Hematopoietic multipotent progenitor cell (in vitro differentiated cells): ENCODE data around the gene MSI2. TPM values are rescaled to one million over a fixed set of nuclear protein-coding genes. Genes with fewer than 3 reads are reported as not detected.

ENCODE experiments used
- DNase-seq, 3 donors: peaks; one replicate each; pipeline ENCODE4 v3.0.0-alpha.2; 2011 to 2015; ENCODE audit warnings: low read depth in 2 of 3, low spot score in 2 of 3
- total RNA-seq: library from RNA; depleted of rRNA; stranded (reverse); fragments of >200 nt; gene quantifications from one replicate; pipeline ENCODE4 v1.2.3, GENCODE V29; 2012

The MSI2 gene
- total RNA-seq, 1 donor = 241 TPM

DNA sequence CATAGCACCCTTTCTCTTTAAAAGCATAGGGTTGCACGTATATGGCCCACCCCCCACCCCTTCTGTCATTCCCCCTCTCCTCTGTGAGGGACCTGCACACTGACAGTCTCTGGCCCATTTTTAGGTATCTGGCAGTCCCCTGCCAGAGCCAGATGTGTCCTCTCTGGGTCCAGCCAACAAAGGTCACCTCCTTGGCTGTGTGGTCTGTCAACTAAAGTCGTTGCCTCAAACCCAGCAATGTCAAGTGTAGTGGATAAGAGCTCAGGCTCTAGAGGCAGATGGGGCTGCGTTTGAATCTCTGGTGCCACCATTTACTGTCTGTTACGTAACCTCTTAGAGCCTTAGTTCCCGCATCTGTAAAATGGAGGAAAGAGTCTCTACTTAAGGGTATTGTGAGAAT lies 211.5 kb downstream of the MSI2 start:
- no peak for DNase-seq

DNA sequence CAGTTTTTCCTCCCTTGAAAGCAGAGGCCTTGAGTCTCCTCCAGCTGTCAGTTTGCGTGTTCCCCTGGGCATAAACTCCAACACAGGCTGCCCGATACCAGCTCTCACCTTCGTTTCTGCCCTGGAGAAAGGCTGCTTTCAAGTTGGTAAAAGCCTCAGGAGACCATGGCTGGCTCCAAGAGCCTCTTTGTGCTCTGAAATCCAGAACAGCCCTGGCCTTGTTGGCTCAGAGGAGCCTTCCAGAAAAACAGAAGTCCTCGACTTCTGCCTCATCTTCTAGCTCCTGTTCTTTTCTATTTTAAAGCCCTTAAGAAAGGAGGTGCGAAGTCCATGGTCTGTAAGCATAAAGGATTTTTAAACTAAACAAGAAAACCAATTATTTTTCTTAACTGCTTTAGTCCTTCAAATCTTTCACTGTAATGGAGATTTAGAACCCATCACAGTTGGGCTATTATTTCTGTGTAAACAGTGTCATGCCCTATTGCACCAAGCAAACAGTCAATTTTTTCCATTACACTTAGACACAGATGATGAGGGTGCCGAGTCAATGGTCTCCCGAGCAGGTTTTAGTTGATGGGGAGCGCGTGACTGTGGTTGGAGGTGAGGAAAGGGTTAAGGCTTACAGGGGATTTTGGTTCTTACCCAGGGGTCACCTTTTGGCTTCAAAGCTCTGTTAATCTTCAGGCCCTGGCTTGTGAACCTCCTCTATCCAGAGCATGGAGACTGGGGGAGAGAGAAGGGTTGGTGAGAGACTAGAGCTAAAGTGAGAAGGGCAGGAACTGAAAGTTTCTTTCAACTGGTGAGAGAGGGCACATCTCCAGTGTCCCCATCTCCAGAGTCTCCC lies 212.8 kb downstream of the MSI2 start:
- DNase-seq = no peak

DNA sequence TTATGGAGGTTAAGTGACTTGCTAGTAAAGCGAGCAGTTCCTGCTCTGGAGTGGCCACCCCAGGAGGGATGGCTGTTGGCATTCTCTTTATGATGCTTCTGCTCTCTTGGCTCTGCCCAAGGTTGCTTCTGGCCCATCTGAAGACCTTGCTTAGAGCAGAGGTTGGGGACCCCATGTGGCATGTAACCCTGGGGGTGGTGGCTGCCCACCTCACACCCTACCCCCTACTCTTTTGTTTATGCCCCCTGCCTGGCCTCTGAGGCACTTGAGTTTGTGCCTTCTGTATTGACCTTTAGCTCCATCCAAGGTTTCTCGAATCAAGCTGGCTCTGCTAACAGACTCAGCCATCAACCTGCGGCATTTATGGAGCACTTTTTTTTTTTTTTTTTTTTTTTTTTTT lies 214.6 kb downstream of the MSI2 start:
- DNase-seq = no peak

DNA sequence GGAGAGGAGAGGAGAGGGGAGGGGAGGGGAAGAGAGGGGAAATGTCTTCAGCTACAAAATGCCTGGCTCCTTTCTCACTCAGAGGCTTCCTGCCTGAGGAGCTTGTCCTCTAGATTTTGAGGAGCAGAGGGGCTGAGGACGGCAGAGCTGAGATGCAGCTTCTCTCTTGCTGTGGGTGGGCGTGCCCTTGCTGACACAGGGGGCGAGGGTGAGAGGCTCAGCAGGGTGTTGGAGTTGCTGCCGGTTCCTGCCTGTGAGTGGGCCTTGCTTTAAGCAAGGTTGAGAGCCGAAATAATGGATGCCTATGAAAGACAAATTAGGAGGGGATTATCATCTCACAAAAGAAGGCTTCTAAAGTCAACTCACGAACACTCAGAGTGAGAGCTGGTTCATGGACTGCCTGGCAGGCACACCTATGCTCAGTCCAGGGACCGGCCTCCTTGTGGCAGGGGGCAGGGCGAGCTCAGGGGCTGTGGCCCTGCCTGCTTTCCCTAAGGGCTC lies 215.6 kb downstream of the MSI2 start:
- no peak for DNase-seq

DNA sequence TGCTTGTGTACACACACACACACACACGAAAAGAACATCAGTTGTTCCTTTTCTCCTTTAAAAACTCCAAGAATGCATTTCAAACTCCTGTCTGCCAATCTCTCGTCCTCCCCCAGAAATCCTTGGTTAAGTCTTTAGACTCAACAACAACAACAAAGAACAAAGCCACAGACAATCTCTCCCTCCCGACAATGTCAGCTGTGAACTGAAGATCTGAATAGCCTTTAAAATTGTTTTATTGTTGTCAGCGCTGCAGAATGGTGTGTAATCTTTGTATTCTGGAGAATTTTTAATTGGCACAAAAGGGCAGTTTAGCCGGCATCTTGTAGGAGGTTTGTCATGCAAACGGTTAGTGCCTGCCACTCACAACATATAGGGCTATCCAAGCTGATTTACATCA lies 219.5 kb downstream of the MSI2 start:
- DNase-seq = no peak

DNA sequence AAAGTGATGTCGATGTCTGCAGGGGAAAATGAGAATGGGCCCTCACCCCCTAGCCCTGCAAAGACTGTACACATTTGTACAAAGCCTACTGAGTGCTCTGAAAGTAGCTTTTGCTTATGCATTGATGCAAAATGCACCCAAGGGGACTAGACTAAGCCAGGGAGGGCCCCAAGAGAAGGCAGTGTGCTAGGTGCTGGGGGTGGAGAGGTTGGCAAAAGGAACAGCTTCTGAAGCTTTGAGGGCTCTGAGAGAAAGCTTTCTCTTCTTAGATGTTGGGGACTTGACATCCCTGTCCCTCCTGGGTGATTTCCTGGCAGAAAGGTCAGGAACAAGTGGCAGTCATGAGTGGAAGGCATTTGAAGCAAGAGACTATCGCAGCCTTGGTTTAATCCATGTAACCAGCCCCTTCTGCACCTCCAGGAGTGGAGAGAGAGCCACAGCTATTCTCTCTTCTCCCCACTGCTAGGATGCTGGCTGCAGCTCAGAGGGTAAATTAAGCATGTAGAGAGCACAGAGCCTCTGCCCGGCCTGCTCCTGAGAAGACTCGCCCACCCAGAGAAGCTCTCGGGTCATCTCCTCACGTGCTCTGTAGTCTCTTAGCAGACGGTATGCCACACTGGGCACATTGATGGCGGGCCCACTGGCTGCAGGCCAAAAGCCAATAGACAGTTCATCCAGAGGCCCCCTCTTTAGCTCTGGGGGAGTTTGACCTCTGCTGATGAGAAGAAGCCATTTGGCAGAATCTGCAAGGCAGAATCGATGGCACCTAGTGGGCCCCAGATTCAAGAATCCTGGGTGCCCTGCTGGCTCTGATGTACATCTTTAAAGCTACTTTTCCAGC lies 221.4 kb downstream of the MSI2 start:
- no peak for DNase-seq

DNA sequence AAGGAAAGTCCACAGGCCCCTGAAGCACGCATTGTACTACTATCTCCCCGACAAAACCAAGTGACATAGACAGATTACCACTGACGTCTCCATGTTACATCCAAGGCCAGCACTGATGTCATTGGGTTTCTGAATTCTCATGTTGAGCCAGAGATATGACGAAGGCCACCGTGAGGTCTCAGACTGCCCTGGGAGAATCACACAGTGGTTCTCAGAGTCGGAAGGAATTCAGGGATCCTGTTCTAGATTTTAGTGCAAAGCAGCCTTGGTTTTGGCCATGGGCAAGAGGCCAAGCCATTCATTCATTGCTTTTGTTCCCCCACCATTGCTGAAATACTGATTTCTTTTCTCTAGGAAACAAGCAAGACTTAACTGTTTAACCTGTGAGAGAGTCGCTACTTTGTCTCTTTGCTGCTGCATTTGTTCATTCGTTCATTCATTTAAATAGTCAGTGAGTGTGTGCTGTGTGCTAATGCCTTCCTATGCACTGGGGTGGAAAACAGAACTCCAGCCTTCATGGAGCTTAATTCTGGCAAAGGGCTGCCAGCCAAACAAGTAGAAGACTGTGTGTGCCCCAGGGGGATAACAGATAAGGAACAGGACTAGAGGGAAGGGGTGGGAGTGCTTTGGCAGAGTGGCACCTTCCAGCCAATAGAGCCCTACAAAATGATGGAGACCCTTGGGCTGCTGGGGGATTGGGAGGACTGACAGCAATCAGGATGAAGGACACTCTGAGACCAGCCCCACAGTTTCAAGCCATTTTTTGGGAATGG lies 222.3 kb downstream of the MSI2 start:
- DNase-seq = no peak

DNA sequence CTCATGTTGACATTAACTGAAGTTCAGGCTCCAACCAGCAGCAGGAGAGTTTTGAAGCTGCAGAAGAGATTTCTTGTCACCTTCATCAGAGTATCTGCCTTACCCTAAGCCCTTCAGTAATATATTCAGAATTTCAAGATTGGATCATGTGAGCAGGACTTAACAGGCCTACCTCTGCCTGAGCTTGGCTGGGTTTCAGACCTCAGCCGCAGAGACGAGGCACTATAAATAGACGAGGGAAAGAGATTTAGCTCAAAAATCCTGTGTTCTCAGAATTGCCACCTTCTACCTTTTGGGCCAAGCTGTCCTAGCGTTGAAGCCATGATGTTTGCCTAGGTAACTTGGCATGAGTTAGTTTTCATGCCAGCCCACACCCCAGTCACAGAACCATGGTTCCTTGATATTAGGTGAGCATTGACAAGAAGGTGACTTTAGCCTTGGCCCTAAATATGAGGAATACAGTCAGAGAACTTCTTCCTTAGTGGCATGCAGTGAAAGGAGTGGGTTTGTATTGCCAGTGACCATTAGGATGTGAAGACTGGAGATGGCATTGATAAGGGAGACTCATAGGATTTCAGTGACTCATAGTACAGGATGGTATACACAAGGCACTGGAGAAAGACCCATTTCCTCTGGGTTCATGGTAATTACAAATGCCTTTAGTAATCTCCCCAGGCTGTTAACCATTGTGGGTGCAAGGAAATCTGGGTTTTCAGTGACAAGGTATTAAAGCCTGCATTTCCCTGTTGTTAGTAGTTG lies 224.3 kb downstream of the MSI2 start:
- peak in 2 of 3 donors; percentile 38 to 41 for DNase-seq

DNA sequence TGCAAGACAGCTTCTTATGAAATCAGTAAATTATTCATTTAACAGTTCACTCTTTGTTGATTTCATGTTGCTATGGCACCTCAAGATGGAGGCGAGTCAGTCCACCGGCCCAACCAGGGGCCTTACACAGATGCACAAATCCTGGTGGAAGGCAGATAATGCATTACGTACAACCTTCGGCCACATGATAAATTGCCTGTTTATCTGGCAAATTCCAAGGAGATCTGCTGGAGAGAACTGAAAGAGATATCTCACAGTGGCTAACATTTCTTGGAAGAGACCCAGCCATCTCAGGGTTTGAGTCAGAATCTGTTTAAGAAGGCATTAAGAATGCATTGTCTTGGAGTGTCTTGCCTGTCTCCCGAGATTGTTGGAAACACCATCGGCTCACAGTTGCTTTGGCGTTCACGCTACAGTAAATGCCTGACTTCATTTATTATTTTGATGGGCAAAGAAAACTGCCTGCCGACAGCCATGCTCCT lies 225.6 kb downstream of the MSI2 start:
- peak in 1 of 3 donors; percentile 27 for DNase-seq

DNA sequence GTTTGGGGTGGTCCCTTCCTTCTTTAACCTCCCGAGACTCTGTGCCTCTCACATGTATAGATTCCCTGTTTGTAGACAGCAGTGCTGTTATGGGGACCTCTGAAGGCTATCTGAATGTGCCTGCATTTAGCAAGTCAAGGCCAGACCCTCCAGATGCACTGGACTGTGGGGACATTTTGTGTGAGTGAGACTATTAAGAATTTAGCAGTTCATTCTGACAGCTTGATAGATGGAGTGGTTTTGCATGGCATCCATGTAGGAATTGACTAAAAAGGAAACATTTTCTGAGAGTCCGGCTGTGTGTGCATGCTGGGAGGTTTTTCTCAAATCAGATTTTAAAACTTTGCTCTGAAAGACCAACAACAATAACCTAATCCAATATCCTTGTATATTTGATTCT lies 226.3 kb downstream of the MSI2 start:
- no peak for DNase-seq

DNA sequence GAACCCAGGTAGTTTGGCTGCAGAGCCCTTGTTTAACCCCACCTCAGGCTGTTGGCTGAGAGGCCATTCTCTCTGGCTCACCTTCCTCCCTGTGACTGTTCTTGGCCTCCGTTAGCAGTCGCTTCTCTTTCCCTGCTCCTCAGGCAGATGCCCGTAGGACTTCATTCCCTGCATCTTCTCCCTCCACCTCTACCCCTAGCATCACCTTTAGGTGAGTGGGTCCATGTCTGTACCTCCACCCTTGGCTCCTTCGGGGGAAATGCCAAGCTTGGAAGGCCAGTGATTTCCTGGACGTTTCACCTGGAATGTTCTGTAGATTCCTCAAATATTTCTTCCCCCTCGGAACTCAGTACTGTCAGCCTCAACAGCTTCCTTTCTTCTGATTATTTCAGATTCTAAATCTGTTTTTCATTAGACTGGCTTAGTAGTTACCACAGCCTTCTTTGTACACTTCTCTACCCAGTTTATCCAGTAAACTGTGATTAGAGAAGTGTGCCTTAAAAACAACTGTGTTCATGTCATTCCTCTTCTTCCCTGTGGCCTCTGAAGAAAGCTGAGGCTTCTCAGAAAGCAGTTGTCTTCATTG lies 227.9 kb downstream of the MSI2 start:
- DNase-seq = no peak

DNA sequence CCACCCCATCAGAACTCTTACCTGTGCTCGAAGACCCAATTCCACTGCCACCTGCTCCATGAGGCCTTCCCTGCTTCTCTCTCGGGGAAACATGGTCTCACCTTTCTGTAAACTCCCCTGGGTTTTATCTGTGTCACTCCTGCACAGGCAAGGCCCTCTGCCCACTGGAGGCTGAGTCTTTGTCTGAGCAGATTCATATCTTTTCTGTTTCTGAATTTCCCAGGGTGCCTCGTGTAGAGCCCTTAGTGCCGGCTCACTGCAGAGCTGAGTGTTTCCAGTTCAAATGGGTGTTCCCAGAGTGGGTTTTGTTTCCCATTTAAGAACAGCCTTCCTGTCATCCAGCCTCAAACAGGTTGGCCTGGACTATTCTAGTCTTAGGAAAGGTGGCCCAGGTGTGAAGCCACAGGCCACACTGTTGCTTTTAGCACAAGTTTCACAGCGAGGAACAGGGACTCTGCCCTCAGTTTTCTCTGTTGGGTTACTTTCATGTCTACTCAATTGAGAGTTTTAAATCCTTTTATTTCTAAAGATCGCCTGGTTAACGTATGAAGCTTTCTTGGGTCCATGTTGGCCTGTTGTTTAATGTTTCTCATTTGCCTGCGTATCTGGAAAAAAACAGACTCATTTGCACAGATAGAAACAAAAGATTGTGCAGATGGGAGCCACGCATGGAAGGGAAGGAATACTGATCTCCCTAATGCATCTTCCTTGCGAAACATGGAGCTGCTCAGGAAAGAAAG lies 228.7 kb downstream of the MSI2 start:
- no peak for DNase-seq

DNA sequence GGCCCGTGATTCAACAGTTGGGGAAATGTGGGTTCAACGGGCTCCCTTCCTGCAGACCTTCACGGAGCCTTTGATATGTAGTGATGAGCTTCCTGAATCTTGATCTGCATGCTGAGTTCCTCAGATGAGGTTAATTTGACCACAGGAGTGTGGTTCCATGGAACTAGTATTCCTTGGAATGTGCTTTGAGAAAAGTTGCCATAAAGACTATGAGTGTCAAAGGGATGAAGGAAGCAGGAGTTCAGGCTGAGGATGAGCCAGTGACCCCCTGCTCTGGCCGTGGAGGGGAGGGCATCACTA lies 229.2 kb downstream of the MSI2 start:
- DNase-seq = no peak

DNA sequence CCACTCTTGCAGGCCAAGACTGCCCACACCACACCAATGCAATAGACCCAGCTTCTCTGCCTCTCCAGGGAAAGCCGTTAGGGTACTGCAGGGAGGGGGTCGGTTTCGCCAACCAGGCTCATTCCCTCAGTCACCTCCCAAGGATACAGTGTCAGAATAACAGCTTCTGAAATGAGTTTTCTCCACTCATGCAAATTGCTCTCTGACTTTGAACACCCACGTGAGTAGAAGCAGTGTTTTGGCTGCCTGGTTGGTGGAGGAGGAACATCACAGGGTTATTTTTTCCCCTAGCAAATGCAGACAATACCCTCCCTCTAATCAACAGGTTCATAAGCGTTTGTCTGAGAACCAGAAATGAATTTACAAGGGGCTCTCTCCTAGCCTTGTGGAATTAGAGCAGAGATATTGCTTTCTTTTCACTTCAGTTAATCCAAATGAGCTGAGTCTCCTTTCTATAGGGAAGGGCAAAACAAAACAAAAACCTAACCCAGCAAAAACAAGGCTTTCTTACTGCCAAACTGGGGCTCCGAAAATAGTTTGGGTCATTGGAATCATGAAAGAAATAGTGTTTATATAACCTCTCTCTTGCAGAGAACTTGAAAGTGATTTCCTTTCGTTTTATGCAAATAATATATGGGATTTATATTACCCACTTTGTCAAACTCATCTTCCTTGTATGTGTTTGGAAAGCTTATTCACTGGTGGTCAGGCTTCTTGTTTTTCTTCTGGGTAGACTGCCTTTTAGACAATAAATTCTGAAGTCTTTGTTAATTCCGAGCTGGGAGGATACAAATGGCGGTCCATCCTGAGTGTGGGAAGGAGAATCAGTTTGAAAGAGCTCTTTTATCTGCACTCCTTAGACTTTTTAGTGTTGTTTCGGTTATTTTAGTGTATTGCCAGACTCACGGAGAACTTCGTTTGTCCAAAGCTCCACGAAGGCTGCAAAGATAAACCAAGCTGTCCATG lies 229.9 kb downstream of the MSI2 start:
- DNase-seq = no peak

DNA sequence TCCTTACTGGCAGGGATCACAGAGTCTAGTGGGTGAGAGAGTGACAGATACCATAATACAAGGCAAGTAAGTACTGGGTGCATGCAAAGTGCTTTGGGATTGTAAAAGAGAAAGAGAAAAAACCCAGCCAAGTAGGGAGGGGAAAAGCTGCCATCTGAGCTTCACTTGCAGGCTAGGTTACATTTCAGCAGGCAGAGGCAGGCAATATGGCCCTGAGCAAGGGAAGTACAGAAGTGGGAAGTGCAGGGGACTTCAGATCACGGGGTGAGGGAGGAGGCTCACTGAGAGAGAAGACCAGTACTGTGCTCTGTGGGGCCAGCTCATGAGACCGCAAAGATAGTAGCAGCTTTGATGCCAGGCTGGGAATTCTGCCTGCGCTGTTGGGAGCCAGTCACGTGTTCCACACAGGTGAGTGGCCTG lies 230.6 kb downstream of the MSI2 start:
- peak in 1 of 3 donors; percentile 55 for DNase-seq

DNA sequence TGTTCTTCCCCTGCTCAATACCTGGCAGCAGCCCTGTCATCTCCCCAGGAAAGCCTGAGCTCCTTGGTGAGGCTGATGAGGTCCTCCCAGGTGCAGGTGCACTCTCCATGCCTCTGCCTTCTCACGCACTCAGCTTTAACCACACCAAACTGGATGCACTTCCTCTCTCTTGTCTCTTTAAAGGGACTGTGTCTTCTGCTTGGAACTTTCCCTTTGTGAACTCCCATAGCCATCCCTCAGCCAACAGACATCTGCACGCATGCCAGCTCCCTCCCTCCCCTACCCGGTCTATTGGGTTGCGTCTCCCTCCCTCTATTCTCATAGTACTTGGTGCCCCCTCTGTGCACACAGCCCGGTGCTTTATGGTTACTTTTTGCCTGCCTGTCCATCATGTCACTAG lies 231.2 kb downstream of the MSI2 start:
- DNase-seq = no peak

DNA sequence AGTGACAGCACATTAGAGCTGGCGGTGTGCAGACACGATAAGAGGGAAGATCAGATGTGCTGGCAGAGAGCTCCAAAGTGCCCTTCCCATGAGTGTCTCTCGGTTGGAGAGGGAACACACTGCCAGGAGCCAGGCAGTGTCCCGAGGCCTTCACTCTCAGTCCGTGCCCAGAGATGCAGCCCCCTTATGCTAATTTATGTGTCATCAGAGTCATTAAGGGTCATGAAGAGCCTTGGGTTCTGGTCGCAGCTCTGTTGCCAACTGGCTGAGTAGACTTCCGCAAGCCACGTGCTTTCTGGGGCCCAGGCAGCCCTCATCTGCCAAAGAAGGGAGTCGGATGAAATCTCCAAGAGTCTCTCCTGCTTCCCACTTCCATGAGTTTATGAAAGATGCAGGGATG lies 232.5 kb downstream of the MSI2 start:
- no peak for DNase-seq

DNA sequence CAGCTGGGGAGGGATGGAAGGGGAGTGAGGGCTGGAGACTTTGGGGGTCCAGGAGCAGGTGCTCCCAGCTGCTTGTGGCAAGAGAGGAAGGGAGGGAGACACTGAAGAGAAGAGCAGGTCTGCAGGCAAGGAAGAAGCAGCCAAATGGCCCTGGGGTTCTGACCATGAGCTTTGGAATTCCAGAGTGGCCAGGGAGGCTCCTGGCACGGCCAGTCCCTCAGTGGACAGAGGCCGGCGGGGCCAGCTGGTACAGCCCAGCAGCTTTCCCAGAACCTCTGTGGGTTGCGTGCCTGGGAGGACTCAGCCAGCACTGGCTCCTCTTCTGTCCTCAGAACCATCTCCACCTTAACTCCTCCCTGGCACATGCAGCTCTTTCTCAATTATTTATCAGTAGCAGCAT lies 233.0 kb downstream of the MSI2 start:
- no peak for DNase-seq
